Osteoblast (primary cell): ENCODE results near the gene TOLLIP. TPM values are rescaled to one million over a fixed set of nuclear protein-coding genes. Genes with fewer than 3 reads are reported as not detected.

ENCODE experiments used
- DNase-seq: peaks from one replicate; pipeline ENCODE4 v3.0.0; 2011; ENCODE audit warnings: low spot score, mixed read lengths; ENCODE audit not compliant: insufficient read length; ENCODE audit errors: missing footprints
- H2AFZ ChIP-seq: 2 replicates; pipeline ENCODE4 v1.6.0; 2011; ENCODE audit warnings: mild to moderate bottlenecking, low read length
- H3K27ac ChIP-seq: 2 replicates; pipeline ENCODE4 v1.5.1; 2011; ENCODE audit warnings: mild to moderate bottlenecking, low read depth, low read length, moderate library complexity
- H3K27me3 ChIP-seq: 2 replicates; pipeline ENCODE4 v1.6.0; 2012; ENCODE audit warnings: mild to moderate bottlenecking, control low read depth, inconsistent platforms, low read length, moderate library complexity; ENCODE audit not compliant: insufficient read depth
- H3K36me3 ChIP-seq: 2 replicates; pipeline ENCODE4 v1.5.1; 2011; ENCODE audit warnings: mild to moderate bottlenecking, low read length, control low read depth, moderate library complexity; ENCODE audit not compliant: insufficient read depth
- H3K4me1 ChIP-seq: 2 replicates; pipeline ENCODE4 v1.5.1; 2011; ENCODE audit warnings: mild to moderate bottlenecking, low read length, control low read depth, moderate library complexity; ENCODE audit not compliant: insufficient read depth
- H3K4me2 ChIP-seq: 2 replicates; pipeline ENCODE4 v1.6.0; 2011; ENCODE audit warnings: mild to moderate bottlenecking, low read length; ENCODE audit not compliant: insufficient read depth
- H3K4me3 ChIP-seq: fragments of 200-600 bp; sonication (generic); 3 replicates; pipeline ENCODE4 v1.5.1; 2012; ENCODE audit warnings: mild to moderate bottlenecking, low read length, inconsistent platforms; ENCODE audit not compliant: insufficient read depth
- H3K79me2 ChIP-seq: 2 replicates; pipeline ENCODE4 v1.6.0; 2012; ENCODE audit warnings: mild to moderate bottlenecking, low read length, control low read depth, inconsistent platforms; ENCODE audit not compliant: insufficient read depth
- H3K9me3 ChIP-seq: 2 replicates; pipeline ENCODE4 v1.5.1; 2011; ENCODE audit warnings: low read depth, low read length, control low read depth
- H4K20me1 ChIP-seq: 2 replicates; pipeline ENCODE4 v1.6.0; 2012; ENCODE audit warnings: mild to moderate bottlenecking, low read length, control low read depth; ENCODE audit not compliant: insufficient read depth
- total RNA-seq: library from RNA; depleted of rRNA; stranded (reverse); fragments of >200 nt; gene quantifications from 2 replicates; pipeline ENCODE4 v1.2.3, GENCODE V29; 2012
- TF ChIP-seq, protein P1 (sequence below): IDR thresholded peaks from 2 replicates; pipeline ENCODE4 v1.5.1; 2011; ENCODE audit warnings: mild to moderate bottlenecking, low read depth, low read length, moderate library complexity; ENCODE audit errors: extremely low read depth

The TOLLIP gene
- total RNA-seq, 1 donor: 30.8 TPM

DNA sequence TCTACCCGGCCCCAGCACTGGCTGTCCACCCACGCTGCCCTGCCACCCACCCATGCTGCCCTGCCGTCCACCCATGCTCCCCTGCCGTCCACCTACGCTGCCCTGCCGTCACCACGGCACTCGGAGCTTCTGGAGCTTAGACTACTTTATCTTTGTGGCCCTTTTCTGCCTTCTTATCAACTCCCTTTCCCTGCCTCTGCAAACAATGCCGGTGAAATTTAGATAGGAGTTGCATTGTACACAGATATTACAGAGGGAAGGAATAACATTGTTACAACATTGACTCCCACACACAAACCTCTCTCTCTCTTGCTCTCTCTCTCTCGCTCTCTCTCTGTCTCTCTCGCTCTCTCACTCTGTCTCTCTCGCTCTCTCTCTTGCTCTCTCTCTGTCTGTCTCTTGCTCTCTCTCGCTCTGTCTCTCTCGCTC, 46.6 kb upstream of the TOLLIP start:
- Histone ChIP-seq H3K4me1 (no peaks in the 10 kb centered on the region), H3K27me3 (peaks cover 5% of the 10 kb centered on the region), H3K79me2 (no peaks in the 10 kb centered on the region), H4K20me1 (no peaks in the 10 kb centered on the region), H3K9me3 (no peaks in the 10 kb centered on the region), H3K4me2 (no peak overlapping the region), H2AFZ (no peak overlapping the region), H3K27ac (no peak overlapping the region), H3K4me3 (no peak overlapping the region), H3K36me3 (no peaks in the 10 kb centered on the region)
- peak; percentile 58 for DNase-seq
- TF ChIP-seq, protein P1, sequence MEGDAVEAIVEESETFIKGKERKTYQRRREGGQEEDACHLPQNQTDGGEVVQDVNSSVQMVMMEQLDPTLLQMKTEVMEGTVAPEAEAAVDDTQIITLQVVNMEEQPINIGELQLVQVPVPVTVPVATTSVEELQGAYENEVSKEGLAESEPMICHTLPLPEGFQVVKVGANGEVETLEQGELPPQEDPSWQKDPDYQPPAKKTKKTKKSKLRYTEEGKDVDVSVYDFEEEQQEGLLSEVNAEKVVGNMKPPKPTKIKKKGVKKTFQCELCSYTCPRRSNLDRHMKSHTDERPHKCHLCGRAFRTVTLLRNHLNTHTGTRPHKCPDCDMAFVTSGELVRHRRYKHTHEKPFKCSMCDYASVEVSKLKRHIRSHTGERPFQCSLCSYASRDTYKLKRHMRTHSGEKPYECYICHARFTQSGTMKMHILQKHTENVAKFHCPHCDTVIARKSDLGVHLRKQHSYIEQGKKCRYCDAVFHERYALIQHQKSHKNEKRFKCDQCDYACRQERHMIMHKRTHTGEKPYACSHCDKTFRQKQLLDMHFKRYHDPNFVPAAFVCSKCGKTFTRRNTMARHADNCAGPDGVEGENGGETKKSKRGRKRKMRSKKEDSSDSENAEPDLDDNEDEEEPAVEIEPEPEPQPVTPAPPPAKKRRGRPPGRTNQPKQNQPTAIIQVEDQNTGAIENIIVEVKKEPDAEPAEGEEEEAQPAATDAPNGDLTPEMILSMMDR: no peak

DNA sequence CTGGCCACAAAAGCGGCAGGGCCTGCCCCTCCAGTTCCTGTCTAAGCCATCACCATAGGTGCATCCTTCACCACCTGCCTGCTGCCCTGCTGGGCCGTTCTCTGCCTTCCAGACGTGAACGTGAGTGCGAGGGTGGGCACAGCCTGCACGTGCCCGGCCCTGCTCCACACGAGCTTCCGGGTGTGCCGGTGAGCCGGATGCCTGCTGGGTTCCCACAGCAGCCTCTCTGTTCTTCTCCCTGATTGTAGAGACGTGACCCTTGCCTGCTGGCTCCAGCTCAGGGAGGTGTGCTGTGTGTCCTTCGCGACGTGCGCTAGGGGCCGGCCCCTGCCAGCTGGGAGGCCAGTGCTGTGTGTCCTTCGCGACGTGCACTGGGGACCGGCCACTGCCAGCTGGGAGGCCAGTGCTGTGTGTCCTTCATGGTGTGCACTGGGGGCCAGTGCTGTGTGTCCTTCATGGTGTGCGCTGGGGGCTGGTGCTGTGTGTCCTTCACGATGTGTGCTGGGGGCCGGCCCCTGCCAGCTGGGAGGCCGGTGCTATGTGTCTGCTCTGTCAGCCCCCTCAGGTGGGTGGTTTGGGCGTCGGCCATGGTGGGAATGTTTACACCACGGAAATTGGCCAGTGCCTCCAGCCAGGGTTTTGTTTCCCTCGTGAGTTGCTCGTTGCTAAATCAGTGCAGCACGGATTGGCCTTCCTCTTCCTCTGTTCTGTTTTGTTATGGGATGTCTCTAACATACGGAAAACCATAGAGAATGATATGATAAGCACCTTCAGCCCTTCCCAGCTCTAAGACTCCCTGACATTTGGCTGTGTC, 44.9 kb upstream of the TOLLIP start:
- no peak overlapping the region for H3K27ac ChIP-seq
- no peaks in the 10 kb centered on the region for H4K20me1 ChIP-seq
- no peak overlapping the region for H3K4me2 ChIP-seq
- H3K36me3 ChIP-seq: no peaks in the 10 kb centered on the region
- no peaks in the 10 kb centered on the region for H3K79me2 ChIP-seq
- peaks cover 10% of the 10 kb centered on the region for H3K27me3 ChIP-seq
- no peaks in the 10 kb centered on the region for H3K9me3 ChIP-seq
- H3K4me1 ChIP-seq: no peaks in the 10 kb centered on the region
- DNase-seq: no peak
- TF ChIP-seq, protein P1: no peak
- H3K4me3 ChIP-seq: no peak overlapping the region
- H2AFZ ChIP-seq: no peak overlapping the region

DNA sequence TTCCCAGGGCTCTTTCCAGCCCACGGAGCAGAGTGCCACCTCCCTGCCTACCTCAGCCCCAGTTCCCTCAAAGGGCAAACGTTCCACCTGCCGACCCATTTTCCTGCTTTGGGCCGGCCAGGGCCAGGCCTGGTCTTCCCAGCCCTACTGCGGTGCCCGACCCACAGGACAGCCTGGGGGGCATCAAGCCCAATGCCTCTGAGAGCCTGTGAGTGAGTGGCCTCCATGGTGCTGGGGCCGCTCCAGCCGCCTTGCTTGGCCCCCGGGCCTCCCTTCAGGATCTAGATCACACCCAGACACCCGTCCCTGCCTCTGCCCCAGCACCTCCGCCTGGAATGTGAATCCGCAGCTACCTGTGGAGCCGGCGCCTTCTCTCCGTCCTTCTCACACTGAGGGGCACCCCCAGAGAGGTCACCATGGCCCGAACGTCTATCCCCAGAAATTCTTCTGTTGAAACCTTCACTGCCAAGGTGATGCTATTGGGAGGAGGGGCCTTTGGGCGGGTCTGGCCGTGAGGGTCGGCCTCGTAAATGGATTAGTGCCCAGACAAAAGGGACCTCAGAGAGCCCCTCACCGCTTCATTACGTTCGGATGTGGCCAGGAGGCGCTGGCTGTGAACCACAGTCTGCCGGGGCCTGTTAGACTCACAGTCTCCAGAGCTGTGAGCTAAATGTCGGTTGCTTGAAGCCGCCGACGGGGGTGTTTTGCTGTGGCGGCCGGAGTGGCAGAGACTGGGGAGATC, 44.1 kb upstream of the TOLLIP start:
- no peak overlapping the region for H2AFZ ChIP-seq
- TF ChIP-seq, protein P1: no peak

More for the DNA sequence above, 44.1 kb upstream of the TOLLIP start:
- Histone ChIP-seq H3K27me3 (peaks cover 13% of the 10 kb centered on the region), H3K27ac (no peak overlapping the region), H4K20me1 (no peaks in the 10 kb centered on the region), H3K79me2 (no peaks in the 10 kb centered on the region), H3K9me3 (no peaks in the 10 kb centered on the region), H3K4me1 (no peaks in the 10 kb centered on the region), H3K4me2 (no peak overlapping the region), H3K4me3 (no peak overlapping the region), H3K36me3 (no peaks in the 10 kb centered on the region)
- DNase-seq: no peak
